Peyer's patch (tissue), 4 donors: Measurements from ENCODE around the gene C9orf153. TPM values are rescaled to one million over a fixed set of nuclear protein-coding genes. Genes with fewer than 3 reads are reported as not detected.

Experiments used
- DNase-seq, 3 donors: peaks; one replicate each; pipeline ENCODE4 v3.0.0-alpha.2; 2017 to 2019
- H3K27ac ChIP-seq, 4 donors: fragments of 200-600 bp; sonication (generic); one replicate each; pipeline ENCODE4 v1.5.1; 2016 to 2019
- H3K27me3 ChIP-seq, 2 donors: fragments of 200-600 bp; sonication (generic); one replicate each; pipeline ENCODE4 v1.5.1; 2019
- H3K36me3 ChIP-seq, 3 donors: fragments of 200-600 bp; sonication (generic); one replicate each; pipeline ENCODE4 v1.5.1; 2016 to 2019
- H3K4me1 ChIP-seq, 4 donors: fragments of 200-600 bp; sonication (generic); one replicate each; pipeline ENCODE4 v1.5.1; 2016 to 2019
- H3K4me3 ChIP-seq, 4 donors: fragments of 200-600 bp; sonication (generic); 1 replicate in 3 of 4; 2 replicates in 1 of 4; pipeline ENCODE4 v1.5.1; 2016 to 2019; ENCODE audit warnings: mild to moderate bottlenecking in 1 of 4
- H3K9me3 ChIP-seq, 4 donors: fragments of 200-600 bp; sonication (generic); one replicate each; pipeline ENCODE4 v1.5.1; 2016 to 2019; ENCODE audit warnings: mild to moderate bottlenecking in 1 of 4
- CTCF ChIP-seq, 6 experiments: fragments of 450-650 bp in 4 of 6; fragments of 200-600 bp in 2 of 6; sonication (generic) in 1 of 6; IDR thresholded peaks; one replicate each; pipeline ENCODE4 v1.5.1; 2017 to 2019; ENCODE audit warnings: antibody characterized with exemption in 6 of 6, mild to moderate bottlenecking in 3 of 6, moderate library complexity in 1 of 6
- POLR2A ChIP-seq, 2 donors: fragments of 450-650 bp; IDR thresholded peaks; one replicate each; pipeline ENCODE4 v1.5.1; 2017; ENCODE audit warnings: antibody characterized with exemption in 2 of 2, mild to moderate bottlenecking in 2 of 2, moderate library complexity in 2 of 2
- total RNA-seq, 4 donors: library from RNA; depleted of rRNA; stranded (reverse); fragments of >200 nt; gene quantifications; one replicate each; pipeline ENCODE4 v1.1.0, GENCODE V29; 2016

C9orf153 gene
- total RNA-seq, 4 donors from 2014 or later = 0.54 TPM; not detected in 3

- no peaks in the 10 kb centered on the region for H3K9me3 ChIP-seq
- no peaks in the 10 kb centered on the region for H3K36me3 ChIP-seq
- H3K4me1 ChIP-seq = no peaks in the 10 kb centered on the region
- no peak for DNase-seq
- TF ChIP-seq POLR2A (IDR thresholded peaks at IDR 0.05) (no peak), CTCF (IDR thresholded peaks at IDR 0.05) (no peak)
- H3K27me3 ChIP-seq = no peaks in the 10 kb centered on the region
- no peak overlapping the region for H3K4me3 ChIP-seq
- H3K27ac ChIP-seq = no peak overlapping the region
These were observed 72.8 kb downstream of the C9orf153 start for GRCh38 chr9:86186696-86187095.

GRCh38 chr9:86185872-86186271 lies 73.6 kb downstream of the C9orf153 start:
- TF ChIP-seq CTCF (IDR thresholded peaks at IDR 0.05) (no peak), POLR2A (IDR thresholded peaks at IDR 0.05) (no peak)
- H3K27me3 ChIP-seq = no peaks in the 10 kb centered on the region
- H3K36me3 ChIP-seq = no peaks in the 10 kb centered on the region
- no peak overlapping the region for H3K27ac ChIP-seq
- H3K4me1 ChIP-seq = no peaks in the 10 kb centered on the region
- H3K9me3 ChIP-seq = no peaks in the 10 kb centered on the region
- no peak overlapping the region for H3K4me3 ChIP-seq
- DNase-seq = no peak

GRCh38 chr9:86184138-86184524 lies 75.3 kb downstream of the C9orf153 start:
- Histone ChIP-seq H3K4me1 (no peaks in the 10 kb centered on the region), H3K27me3 (no peaks in the 10 kb centered on the region), H3K36me3 (no peaks in the 10 kb centered on the region), H3K4me3 (no peak overlapping the region), H3K27ac (no peak overlapping the region), H3K9me3 (no peaks in the 10 kb centered on the region)
- TF ChIP-seq CTCF (IDR thresholded peaks at IDR 0.05) (no peak), POLR2A (IDR thresholded peaks at IDR 0.05) (no peak)
- DNase-seq = no peak

GRCh38 chr9:86183229-86184137 lies 76.0 kb downstream of the C9orf153 start:
- Histone ChIP-seq H3K27ac (no peak overlapping the region), H3K4me1 (no peaks in the 10 kb centered on the region), H3K27me3 (no peaks in the 10 kb centered on the region), H3K4me3 (no peak overlapping the region), H3K9me3 (no peaks in the 10 kb centered on the region), H3K36me3 (no peaks in the 10 kb centered on the region)
- DNase-seq = no peak
- TF ChIP-seq POLR2A (IDR thresholded peaks at IDR 0.05) = no peak
- no peak for TF ChIP-seq CTCF (IDR thresholded peaks at IDR 0.05)

- Histone ChIP-seq H3K9me3 (no peaks in the 10 kb centered on the region), H3K4me1 (no peaks in the 10 kb centered on the region), H3K27me3 (no peaks in the 10 kb centered on the region), H3K27ac (no peak overlapping the region), H3K4me3 (no peak overlapping the region), H3K36me3 (no peaks in the 10 kb centered on the region)
- no peak for DNase-seq
- TF ChIP-seq CTCF (IDR thresholded peaks at IDR 0.05) (no peak), POLR2A (IDR thresholded peaks at IDR 0.05) (no peak)
These were observed 77.8 kb downstream of the C9orf153 start for GRCh38 chr9:86181379-86182315.
